ENCODE data around the gene SIGLEC7. TPM values are rescaled to one million over a fixed set of nuclear protein-coding genes. Genes with fewer than 3 reads are reported as not detected.

The SIGLEC7 gene
- total RNA-seq, 1 donor: not detected

- H3K4me1 ChIP-seq (ENCODE audit: insufficient read depth, low read length): peaks cover 6% of the 10 kb centered on the region
- TF ChIP-seq, protein P1, sequence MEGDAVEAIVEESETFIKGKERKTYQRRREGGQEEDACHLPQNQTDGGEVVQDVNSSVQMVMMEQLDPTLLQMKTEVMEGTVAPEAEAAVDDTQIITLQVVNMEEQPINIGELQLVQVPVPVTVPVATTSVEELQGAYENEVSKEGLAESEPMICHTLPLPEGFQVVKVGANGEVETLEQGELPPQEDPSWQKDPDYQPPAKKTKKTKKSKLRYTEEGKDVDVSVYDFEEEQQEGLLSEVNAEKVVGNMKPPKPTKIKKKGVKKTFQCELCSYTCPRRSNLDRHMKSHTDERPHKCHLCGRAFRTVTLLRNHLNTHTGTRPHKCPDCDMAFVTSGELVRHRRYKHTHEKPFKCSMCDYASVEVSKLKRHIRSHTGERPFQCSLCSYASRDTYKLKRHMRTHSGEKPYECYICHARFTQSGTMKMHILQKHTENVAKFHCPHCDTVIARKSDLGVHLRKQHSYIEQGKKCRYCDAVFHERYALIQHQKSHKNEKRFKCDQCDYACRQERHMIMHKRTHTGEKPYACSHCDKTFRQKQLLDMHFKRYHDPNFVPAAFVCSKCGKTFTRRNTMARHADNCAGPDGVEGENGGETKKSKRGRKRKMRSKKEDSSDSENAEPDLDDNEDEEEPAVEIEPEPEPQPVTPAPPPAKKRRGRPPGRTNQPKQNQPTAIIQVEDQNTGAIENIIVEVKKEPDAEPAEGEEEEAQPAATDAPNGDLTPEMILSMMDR (IDR thresholded peaks at IDR 0.05; ENCODE audit: extremely low read depth, low read depth, low read length): no peak
- peaks cover 44% of the 10 kb centered on the region for H4K20me1 ChIP-seq (ENCODE audit: insufficient read depth, low read length)
- no peaks in the 10 kb centered on the region for H3K27me3 ChIP-seq (ENCODE audit: insufficient read depth, low read length)
- no peak overlapping the region for H3K27ac ChIP-seq (ENCODE audit: low read depth, low read length)
- H3K4me3 ChIP-seq (ENCODE audit: insufficient read depth, low read length): no peak overlapping the region
- H3K79me2 ChIP-seq (ENCODE audit: insufficient read depth, low read length): peaks cover 22% of the 10 kb centered on the region
- H3K9me3 ChIP-seq (ENCODE audit: low read depth, low read length): no peaks in the 10 kb centered on the region
- no peak overlapping the region for H2AFZ ChIP-seq (ENCODE audit: low read length)
- DNase-seq (ENCODE audit: insufficient read length, low spot score, missing footprints): peak; percentile 36
- H3K4me2 ChIP-seq (ENCODE audit: insufficient read depth, low read length): no peak overlapping the region
- H3K36me3 ChIP-seq (ENCODE audit: insufficient read depth, low read length): peaks cover 25% of the 10 kb centered on the region
Observed at GRCh38 chr19:51099047-51099382, 43.1 kb upstream of the SIGLEC7 start.

DNA sequence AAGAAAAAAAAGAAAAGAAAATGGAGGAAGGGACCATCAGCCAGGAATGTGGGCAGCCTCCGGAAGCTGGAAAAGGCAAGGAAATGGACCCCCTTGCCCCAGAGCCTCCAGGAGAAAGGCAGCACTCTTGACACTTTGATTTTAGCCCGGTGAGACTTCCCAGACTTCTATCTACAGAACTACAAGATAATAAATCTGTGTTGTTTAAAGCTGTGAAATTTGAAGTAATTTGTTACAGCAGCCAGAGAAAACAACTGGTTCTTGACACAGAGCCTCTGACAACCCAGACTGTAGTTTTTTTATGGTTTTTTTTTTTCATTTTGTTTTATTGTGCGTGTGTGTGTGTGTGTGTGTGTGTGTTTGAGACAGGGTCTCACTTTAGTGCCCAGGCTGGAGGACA, 41.5 kb upstream of the SIGLEC7 start:
- no peak overlapping the region for H3K4me3 ChIP-seq (ENCODE audit: insufficient read depth, low read length)
- H3K4me2 ChIP-seq (ENCODE audit: insufficient read depth, low read length): no peak overlapping the region
- peaks cover 6% of the 10 kb centered on the region for H3K4me1 ChIP-seq (ENCODE audit: insufficient read depth, low read length)
- H3K27ac ChIP-seq (ENCODE audit: low read depth, low read length): no peak overlapping the region
- H3K79me2 ChIP-seq (ENCODE audit: insufficient read depth, low read length): peaks cover 35% of the 10 kb centered on the region
- no peak overlapping the region for H2AFZ ChIP-seq (ENCODE audit: low read length)
- no peaks in the 10 kb centered on the region for H3K27me3 ChIP-seq (ENCODE audit: insufficient read depth, low read length)
- TF ChIP-seq, protein P1 (IDR thresholded peaks at IDR 0.05; ENCODE audit: extremely low read depth, low read depth, low read length): no peak
- peak; percentile 65 for DNase-seq (ENCODE audit: insufficient read length, low spot score, missing footprints)
- peaks cover 48% of the 10 kb centered on the region for H4K20me1 ChIP-seq (ENCODE audit: insufficient read depth, low read length)
- H3K36me3 ChIP-seq (ENCODE audit: insufficient read depth, low read length): peaks cover 31% of the 10 kb centered on the region
- H3K9me3 ChIP-seq (ENCODE audit: low read depth, low read length): no peaks in the 10 kb centered on the region

DNA sequence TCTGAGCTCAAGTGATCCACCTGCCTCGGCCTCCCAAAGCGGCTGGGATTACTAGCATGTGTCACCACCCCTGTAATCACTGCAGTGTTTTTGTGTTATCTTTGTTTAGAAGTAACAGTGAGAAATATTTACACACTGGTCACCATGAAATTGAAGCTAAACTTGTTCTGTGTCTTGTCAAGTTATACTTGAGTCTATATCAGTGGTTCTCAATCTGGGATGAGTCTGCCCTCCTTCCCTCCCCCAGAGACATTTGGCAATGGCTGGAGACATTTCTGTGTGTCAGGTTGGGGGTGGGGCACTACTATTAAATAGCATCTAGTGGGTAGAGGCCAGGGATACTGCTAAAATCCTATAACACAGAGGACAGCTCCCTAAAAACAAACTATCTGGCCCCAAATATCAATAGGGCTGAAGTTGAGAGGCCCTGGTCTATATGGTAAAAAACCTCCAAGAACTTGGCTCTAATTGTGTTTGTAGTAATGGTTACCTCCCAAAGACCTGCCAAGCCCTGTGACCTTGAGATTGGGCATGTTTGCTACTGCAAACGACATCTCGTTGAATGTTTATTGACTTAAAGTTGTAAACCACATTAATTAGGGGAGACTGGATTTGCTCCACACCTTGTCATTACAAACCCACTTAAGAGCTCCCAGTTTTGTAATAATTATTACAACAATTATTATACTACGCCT, 40.8 kb upstream of the SIGLEC7 start:
- Histone ChIP-seq H3K9me3 (ENCODE audit: low read depth, low read length) (no peaks in the 10 kb centered on the region), H2AFZ (ENCODE audit: low read length) (no peak overlapping the region), H3K36me3 (ENCODE audit: insufficient read depth, low read length) (peaks cover 31% of the 10 kb centered on the region), H3K27me3 (ENCODE audit: insufficient read depth, low read length) (no peaks in the 10 kb centered on the region), H3K4me1 (ENCODE audit: insufficient read depth, low read length) (peaks cover 6% of the 10 kb centered on the region), H3K4me3 (ENCODE audit: insufficient read depth, low read length) (no peak overlapping the region), H3K79me2 (ENCODE audit: insufficient read depth, low read length) (peaks cover 41% of the 10 kb centered on the region), H3K27ac (ENCODE audit: low read depth, low read length) (no peak overlapping the region), H3K4me2 (ENCODE audit: insufficient read depth, low read length) (no peak overlapping the region), H4K20me1 (ENCODE audit: insufficient read depth, low read length) (peaks cover 45% of the 10 kb centered on the region)
- peak; percentile 89 for DNase-seq (ENCODE audit: insufficient read length, low spot score, missing footprints)
- TF ChIP-seq, protein P1 (IDR thresholded peaks at IDR 0.05; ENCODE audit: extremely low read depth, low read depth, low read length): no peak

GRCh38 chr19:51102991-51103390, 39.1 kb upstream of the SIGLEC7 start:
- Histone ChIP-seq H3K79me2 (ENCODE audit: insufficient read depth, low read length) (peaks cover 55% of the 10 kb centered on the region), H3K4me1 (ENCODE audit: insufficient read depth, low read length) (peaks cover 11% of the 10 kb centered on the region)

More at GRCh38 chr19:51102991-51103390, 39.1 kb upstream of the SIGLEC7 start:
- DNase-seq (ENCODE audit: insufficient read length, low spot score, missing footprints): peak; percentile 91
- H4K20me1 ChIP-seq (ENCODE audit: insufficient read depth, low read length): peaks cover 32% of the 10 kb centered on the region
- H3K4me3 ChIP-seq (ENCODE audit: insufficient read depth, low read length): no peak overlapping the region
- no peak overlapping the region for H3K4me2 ChIP-seq (ENCODE audit: insufficient read depth, low read length)
- H3K27ac ChIP-seq (ENCODE audit: low read depth, low read length): no peak overlapping the region
- H3K9me3 ChIP-seq (ENCODE audit: low read depth, low read length): no peaks in the 10 kb centered on the region
- TF ChIP-seq, protein P1 (IDR thresholded peaks at IDR 0.05; ENCODE audit: extremely low read depth, low read depth, low read length): no peak
- H3K27me3 ChIP-seq (ENCODE audit: insufficient read depth, low read length): no peaks in the 10 kb centered on the region
- H3K36me3 ChIP-seq (ENCODE audit: insufficient read depth, low read length): peaks cover 28% of the 10 kb centered on the region
- H2AFZ ChIP-seq (ENCODE audit: low read length): no peak overlapping the region

Data from osteoblast (primary cell).